IPS-11a (cell line): ENCODE data around the gene AKIRIN2.

Experiments used
- H3K4me3 ChIP-seq: one replicate; pipeline ENCODE4 v1.5.1; 2013; ENCODE audit warnings: low read depth, low read length, control low read depth

The AKIRIN2 gene

GRCh38 chr6:87656857-87657256 is 45.2 kb downstream of the AKIRIN2 start:
- H3K4me3 ChIP-seq = no peak overlapping the region

GRCh38 chr6:87655824-87656223 is 46.2 kb downstream of the AKIRIN2 start:
- H3K4me3 ChIP-seq = no peak overlapping the region

GRCh38 chr6:87654875-87655454 is 47.1 kb downstream of the AKIRIN2 start:
- H3K4me3 ChIP-seq = no peak overlapping the region

- H3K4me3 ChIP-seq = no peak overlapping the region
Observed at GRCh38 chr6:87654122-87654521, 47.9 kb downstream of the AKIRIN2 start.

GRCh38 chr6:87653074-87653962 is 48.7 kb downstream of the AKIRIN2 start:
- H3K4me3 ChIP-seq = no peak overlapping the region

GRCh38 chr6:87645080-87645479 is 57.0 kb downstream of the AKIRIN2 start:
- no peak overlapping the region for H3K4me3 ChIP-seq

- H3K4me3 ChIP-seq = no peak overlapping the region
Observed at GRCh38 chr6:87641065-87641692, 60.9 kb downstream of the AKIRIN2 start.

GRCh38 chr6:87639373-87639772 is 62.7 kb downstream of the AKIRIN2 start:
- H3K4me3 ChIP-seq = no peak overlapping the region

GRCh38 chr6:87637106-87637505 is 64.9 kb downstream of the AKIRIN2 start:
- no peak overlapping the region for H3K4me3 ChIP-seq

- H3K4me3 ChIP-seq = no peak overlapping the region
Observed at GRCh38 chr6:87636315-87636714, 65.7 kb downstream of the AKIRIN2 start.

GRCh38 chr6:87633851-87634250 is 68.2 kb downstream of the AKIRIN2 start:
- H3K4me3 ChIP-seq = no peak overlapping the region

- no peak overlapping the region for H3K4me3 ChIP-seq
Observed at GRCh38 chr6:87630746-87631145, 71.3 kb downstream of the AKIRIN2 start.

- no peak overlapping the region for H3K4me3 ChIP-seq
Observed at GRCh38 chr6:87628881-87629280, 73.2 kb downstream of the AKIRIN2 start.

GRCh38 chr6:87628424-87628823 is 73.6 kb downstream of the AKIRIN2 start:
- H3K4me3 ChIP-seq = no peak overlapping the region
